Liver (tissue), 9 donors: Measurements from ENCODE around the gene MRPL55. TPM values are rescaled to one million over a fixed set of nuclear protein-coding genes. Genes with fewer than 3 reads are reported as not detected.

Experiments
- DNase-seq: peaks from one replicate; pipeline ENCODE4 v3.0.0-alpha.2; 2017; ENCODE audit warnings: low spot score
- H3K27ac ChIP-seq, 2 donors: one replicate each; pipeline ENCODE4 v1.7.0; 2013; ENCODE audit warnings: inconsistent platforms in 2 of 2, low read length in 2 of 2, control low read depth in 1 of 2, low read depth in 1 of 2, mild to moderate bottlenecking in 1 of 2
- H3K27me3 ChIP-seq, 4 donors: one replicate each; pipeline versions ENCODE4 v1.6.1 to v1.7.0; 2013; ENCODE audit warnings: low read length in 3 of 4, inconsistent platforms in 1 of 4, mild to moderate bottlenecking in 1 of 4, moderate library complexity in 1 of 4; ENCODE audit not compliant: control insufficient read depth in 4 of 4, insufficient read depth in 4 of 4
- H3K36me3 ChIP-seq, 4 donors: one replicate each; pipeline versions ENCODE4 v1.6.1 to v1.7.0; 2013; ENCODE audit warnings: low read length in 3 of 4, mild to moderate bottlenecking in 3 of 4, low read depth in 1 of 4, moderate library complexity in 1 of 4; ENCODE audit not compliant: control insufficient read depth in 4 of 4, insufficient read depth in 3 of 4
- H3K4me1 ChIP-seq, 4 donors: one replicate each; pipeline versions ENCODE4 v1.6.1 to v1.7.0; 2013; ENCODE audit warnings: low read length in 3 of 4, mild to moderate bottlenecking in 3 of 4, moderate library complexity in 1 of 4; ENCODE audit not compliant: control insufficient read depth in 4 of 4, insufficient read depth in 4 of 4
- H3K4me3 ChIP-seq, 3 donors: one replicate each; pipeline versions ENCODE4 v1.6.1 to v1.7.0; 2013; ENCODE audit warnings: low read length in 3 of 3, control low read depth in 1 of 3, low read depth in 1 of 3, mild to moderate bottlenecking in 1 of 3
- H3K9ac ChIP-seq, 2 donors: one replicate each; pipeline ENCODE4 v1.7.0; 2013; ENCODE audit warnings: low read length in 2 of 2, mild to moderate bottlenecking in 2 of 2, moderate library complexity in 2 of 2, control low read depth in 1 of 2, low read depth in 1 of 2
- H3K9me3 ChIP-seq, 4 donors: one replicate each; pipeline versions ENCODE4 v1.6.1 to v1.7.0; 2013; ENCODE audit warnings: low read length in 3 of 4; ENCODE audit not compliant: control insufficient read depth in 4 of 4
- ATF3 ChIP-seq: IDR thresholded peaks from 2 replicates; pipeline ENCODE4 v1.6.1; 2016; ENCODE audit warnings: antibody characterized with exemption
- FOXA1 ChIP-seq: IDR thresholded peaks from 2 replicates; pipeline ENCODE4 v1.6.1; 2016; ENCODE audit warnings: antibody characterized with exemption
- FOXA2 ChIP-seq: IDR thresholded peaks from 2 replicates; pipeline ENCODE4 v1.6.1; 2016; ENCODE audit warnings: antibody characterized with exemption
- GABPA ChIP-seq, 2 donors: IDR thresholded peaks in 1 of 2; conservative IDR thresholded peaks in 1 of 2; 2 replicates each; pipeline ENCODE4 v1.6.1; 2016; ENCODE audit warnings: antibody characterized with exemption in 2 of 2, mild to moderate bottlenecking in 1 of 2, moderate library complexity in 1 of 2
- HNF4G ChIP-seq: IDR thresholded peaks from 2 replicates; pipeline ENCODE4 v1.6.1; 2016; ENCODE audit warnings: antibody characterized with exemption
- JUND ChIP-seq, 2 donors: IDR thresholded peaks; 2 replicates each; pipeline ENCODE4 v1.6.1; 2016; ENCODE audit warnings: antibody characterized with exemption in 2 of 2
- MAX ChIP-seq: IDR thresholded peaks from 2 replicates; pipeline ENCODE4 v1.6.1; 2016; ENCODE audit warnings: antibody characterized with exemption
- RAD21 ChIP-seq, 2 donors: IDR thresholded peaks; 2 replicates each; pipeline ENCODE4 v1.6.1; 2016; ENCODE audit warnings: antibody characterized with exemption in 2 of 2, mild to moderate bottlenecking in 2 of 2
- REST ChIP-seq: IDR thresholded peaks from 2 replicates; pipeline ENCODE4 v1.6.1; 2016; ENCODE audit warnings: antibody characterized with exemption, mild to moderate bottlenecking
- SP1 ChIP-seq: IDR thresholded peaks from 2 replicates; pipeline ENCODE4 v1.6.1; 2018; ENCODE audit warnings: antibody characterized with exemption, mild to moderate bottlenecking
- TAF1 ChIP-seq: conservative IDR thresholded peaks from 2 replicates; pipeline ENCODE4 v1.6.1; 2016; ENCODE audit warnings: antibody characterized with exemption, mild to moderate bottlenecking
- WGBS: extraction: QIAGEN DNeasy Blood & Tissue Kit; methylation state at CpG from one replicate; pipeline ENCODE4 v1.1.7; 2013; 5-methylcytosine and 5-hydroxymethylcytosine counted together
- polyA plus RNA-seq, 2 donors: library from polyadenylated mRNA; stranded (reverse) in 1 of 2; unstranded in 1 of 2; fragments of 200-250 nt in 1 of 2; fragments of >200 nt in 1 of 2; fragmentation: Nextera tagmentation in 1 of 2; extraction: Ambion mirVana in 1 of 2; gene quantifications; one replicate each; pipeline versions ENCODE4 v1.2.1 to v1.2.3, GENCODE V29; 2013 to 2015
- total RNA-seq, 2 donors: library from RNA; depleted of rRNA; stranded (reverse); fragments of >200 nt; gene quantifications; one replicate each; pipeline ENCODE4 v1.2.3, GENCODE V29; 2014
- donor health status: healthy.
- donor health status: healthy.
- donor health status: healthy.
- donor health status: healthy.
- donor health status: healthy.

MRPL55 gene
- total and polyA plus RNA-seq, 4 donors = 38.9 to 119 (median 62.0) TPM

- TF ChIP-seq REST = no peak
Measured at GRCh38 chr1:228061411-228062084, 47.6 kb downstream of the MRPL55 start (continued).

- no peak overlapping the region for H3K27ac ChIP-seq
- H3K9me3 ChIP-seq = peaks cover 0 to 5% (median under 1%) of the 10 kb centered on the region in 4 donors
- H3K36me3 ChIP-seq = no peaks in the 10 kb centered on the region
- H3K27me3 ChIP-seq = peaks cover 2 to 13% (median 6%) of the 10 kb centered on the region in 4 donors
- H3K9ac ChIP-seq = no peak overlapping the region
- peak overlapping the region in 1 of 3 donors; percentile 15 for H3K4me3 ChIP-seq
- H3K4me1 ChIP-seq = peaks cover 0 to 7% (median 4%) of the 10 kb centered on the region in 4 donors
- TF ChIP-seq GABPA (IDR thresholded peaks at IDR 0.05 in 1 of 2, conservative IDR thresholded peaks at IDR 0.05 in 1 of 2) (no peak), REST (no peak), JUND (IDR thresholded peaks at IDR 0.05) (no peak), SP1 (no peak), RAD21 (IDR thresholded peaks at IDR 0.05) (no peak), FOXA2 (no peak), HNF4G (no peak), MAX (no peak), ATF3 (no peak), FOXA1 (no peak), TAF1 (no peak)
- 15% methylated on average over 34 of the region's 34 CpGs for WGBS
- DNase-seq = no peak
Measured at GRCh38 chr1:228060458-228061190, 48.5 kb downstream of the MRPL55 start.
